ENCODE data around the gene CHIA.

DNA sequence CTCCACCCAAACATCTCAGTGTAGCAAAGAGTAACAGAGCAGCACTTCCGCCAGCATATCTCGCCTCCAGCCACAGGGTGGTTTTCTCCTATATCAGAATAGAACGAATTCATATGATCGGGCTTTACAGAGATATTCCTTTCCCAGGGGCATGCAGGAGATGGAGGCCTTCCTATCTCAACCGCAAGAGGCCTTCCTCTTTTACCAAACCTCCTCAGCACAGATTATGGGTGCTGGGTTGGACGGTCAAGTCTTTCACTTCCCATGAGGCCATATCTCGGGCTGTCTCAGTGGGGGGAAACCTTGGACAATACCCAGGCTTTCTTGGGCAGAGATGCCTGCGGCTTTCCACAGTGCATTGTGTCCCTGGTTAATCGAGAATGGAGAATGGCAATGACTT, 71.1 kb downstream of the CHIA start:
- TF ChIP-seq EZH2 (IDR thresholded peaks at IDR 0.05; ENCODE audit: insufficient read depth, low read length) = no peak
- TF ChIP-seq, protein P1, sequence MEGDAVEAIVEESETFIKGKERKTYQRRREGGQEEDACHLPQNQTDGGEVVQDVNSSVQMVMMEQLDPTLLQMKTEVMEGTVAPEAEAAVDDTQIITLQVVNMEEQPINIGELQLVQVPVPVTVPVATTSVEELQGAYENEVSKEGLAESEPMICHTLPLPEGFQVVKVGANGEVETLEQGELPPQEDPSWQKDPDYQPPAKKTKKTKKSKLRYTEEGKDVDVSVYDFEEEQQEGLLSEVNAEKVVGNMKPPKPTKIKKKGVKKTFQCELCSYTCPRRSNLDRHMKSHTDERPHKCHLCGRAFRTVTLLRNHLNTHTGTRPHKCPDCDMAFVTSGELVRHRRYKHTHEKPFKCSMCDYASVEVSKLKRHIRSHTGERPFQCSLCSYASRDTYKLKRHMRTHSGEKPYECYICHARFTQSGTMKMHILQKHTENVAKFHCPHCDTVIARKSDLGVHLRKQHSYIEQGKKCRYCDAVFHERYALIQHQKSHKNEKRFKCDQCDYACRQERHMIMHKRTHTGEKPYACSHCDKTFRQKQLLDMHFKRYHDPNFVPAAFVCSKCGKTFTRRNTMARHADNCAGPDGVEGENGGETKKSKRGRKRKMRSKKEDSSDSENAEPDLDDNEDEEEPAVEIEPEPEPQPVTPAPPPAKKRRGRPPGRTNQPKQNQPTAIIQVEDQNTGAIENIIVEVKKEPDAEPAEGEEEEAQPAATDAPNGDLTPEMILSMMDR (IDR thresholded peaks at IDR 0.05; ENCODE audit: insufficient read depth, low read depth, low read length) = no peak

All from astrocyte (in vitro differentiated cells and primary cell).